ENCODE measurements around the gene SPAG16. TPM values are rescaled to one million over a fixed set of nuclear protein-coding genes. Genes with fewer than 3 reads are reported as not detected.

Gene SPAG16
- total RNA-seq, 1 experiment from 2014 or later = 16.0 TPM

- Mint-ChIP-seq H3K9me3 (peaks cover 11% of the 10 kb centered on the region), H3K36me3 (peaks cover 2% of the 10 kb centered on the region; the same call in 1 of the 2 replicates), H3K27me3 (ENCODE audit: low read depth) (no peaks in the 10 kb centered on the region), H3K4me1 (peaks cover 52% of the 10 kb centered on the region), H3K27ac (peak overlapping the region; percentile 97), H3K4me3 (peak overlapping the region; percentile 49)
- ChIA-PET CTCF (interaction anchor here (1.3 kb wide), 1 partner anchor 9 kb away, joined by 3 read pairs; no protein-coding TSS in a partner anchor), POLR2A (no interaction called here)
- DNase-seq (ENCODE audit: low spot score) (no peak), ATAC-seq (peak; percentile 95)
- TF ChIP-seq USF2 (CRISPR knock-in tag; IDR thresholded peaks at IDR 0.05) = no peak
- TF ChIP-seq SP1 (CRISPR knock-in tag; conservative IDR thresholded peaks at IDR 0.05) = 0 out of 2 replicates have a peak, but pooled peaks have one; percentile 43
Observed at GRCh38 chr2:214127170-214127569, 842.9 kb downstream of the SPAG16 start.

- Mint-ChIP-seq H3K27ac (peak overlapping the region; percentile 97), H3K27me3 (ENCODE audit: low read depth) (no peaks in the 10 kb centered on the region)
- CTCF ChIA-PET = interaction anchor here (0.9 to 1.3 kb wide), 2 partner anchors 8 to 49 kb away, joined by 3 read pairs; no protein-coding TSS in a partner anchor
Observed at GRCh38 chr2:214127571-214127970, 843.3 kb downstream of the SPAG16 start.

More at GRCh38 chr2:214127571-214127970, 843.3 kb downstream of the SPAG16 start:
- H3K36me3 Mint-ChIP-seq = peaks cover 2% of the 10 kb centered on the region
- peaks cover 54% of the 10 kb centered on the region for H3K4me1 Mint-ChIP-seq
- H3K4me3 Mint-ChIP-seq = peak overlapping the region; percentile 49
- TF ChIP-seq PREB (CRISPR knock-in tag; IDR thresholded peaks at IDR 0.05; ENCODE audit: borderline replicate concordance) (no peak), E2F5 (CRISPR knock-in tag; IDR thresholded peaks at IDR 0.05) (no peak), ATF2 (CRISPR knock-in tag; IDR thresholded peaks at IDR 0.05; ENCODE audit: borderline replicate concordance, low read depth) (no peak), ZNF532 (CRISPR knock-in tag; IDR thresholded peaks at IDR 0.05; ENCODE audit: borderline replicate concordance) (no peak), ZNF512 (CRISPR knock-in tag; IDR thresholded peaks at IDR 0.05; ENCODE audit: borderline replicate concordance) (no peak), ZNF138 (CRISPR knock-in tag; conservative IDR thresholded peaks at IDR 0.05) (no peak), NR1H2 (CRISPR knock-in tag; IDR thresholded peaks at IDR 0.05) (no peak), CREM (CRISPR knock-in tag; IDR thresholded peaks at IDR 0.05) (no peak), CTCF (IDR thresholded peaks at IDR 0.05) (no peak), ZNF232 (CRISPR knock-in tag; IDR thresholded peaks at IDR 0.05) (no peak), ZSCAN18 (CRISPR knock-in tag; IDR thresholded peaks at IDR 0.05) (no peak), FOXP4 (CRISPR knock-in tag; IDR thresholded peaks at IDR 0.05) (no peak), ZNF121 (CRISPR knock-in tag; IDR thresholded peaks at IDR 0.05) (no peak)
- POLR2A ChIA-PET = no interaction called here
- peak; percentile 58 for ATAC-seq
- peaks cover 15% of the 10 kb centered on the region for H3K9me3 Mint-ChIP-seq
- DNase-seq (ENCODE audit: low spot score) = no peak
